Measurements from ENCODE around the gene UROD. TPM values are rescaled to one million over a fixed set of nuclear protein-coding genes. Genes with fewer than 3 reads are reported as not detected.
A peak's percentile ranks its signal among the peaks of the same experiment; 100 is the strongest.

Gene UROD
- polyA plus RNA-seq, 1 donor from 2014 or later, result 52.8 TPM

DNA sequence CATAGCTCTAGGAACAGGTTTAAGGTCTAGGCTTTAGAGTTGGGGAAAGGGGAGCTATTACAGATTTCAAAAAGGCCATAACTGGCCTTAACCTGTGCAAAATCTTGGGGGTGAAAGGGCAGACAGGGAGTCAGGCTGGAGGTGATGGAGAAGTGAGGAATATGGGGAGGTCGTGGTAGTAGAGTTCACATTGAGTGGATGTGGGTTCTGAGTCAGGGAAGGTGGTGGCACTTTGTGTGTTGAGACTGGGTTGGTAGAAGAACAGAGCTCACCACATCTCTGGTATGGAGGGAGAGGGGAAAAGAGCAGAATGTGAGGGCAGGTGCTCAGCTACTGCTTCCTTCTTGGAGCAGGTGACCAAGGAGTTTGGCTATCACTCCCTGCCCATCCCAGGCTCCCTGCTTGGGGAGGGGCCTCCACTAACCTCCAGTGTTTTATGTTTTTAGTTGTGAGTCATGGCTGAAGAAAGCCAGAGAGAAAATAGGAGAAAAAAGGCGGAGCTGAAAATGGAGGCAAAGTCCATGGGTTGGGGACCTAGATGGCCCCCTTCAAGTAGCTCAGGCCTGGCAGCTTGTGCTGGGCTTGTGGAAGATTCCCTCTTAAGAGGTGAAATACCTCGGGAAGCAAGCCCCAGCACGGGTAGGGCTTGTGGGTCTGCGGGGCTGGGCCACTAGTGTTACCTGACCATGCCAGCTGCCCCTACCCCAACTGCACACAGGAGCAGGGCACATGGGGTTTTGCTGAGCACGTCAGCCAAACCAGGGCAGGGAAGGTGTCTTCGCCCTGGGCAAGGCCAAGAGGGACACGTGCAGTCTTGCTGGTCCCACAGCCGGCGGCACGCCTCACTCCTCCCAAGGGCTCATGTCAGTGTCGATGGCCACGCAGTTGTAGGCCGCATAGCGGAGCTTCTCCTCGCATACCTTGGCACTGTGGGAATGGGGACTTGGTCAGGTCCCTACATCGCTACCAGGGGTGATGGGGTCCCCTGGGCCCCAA lies 9.1 kb upstream of the UROD start:
- Mint-ChIP-seq H3K4me1 (peaks cover 0 to 7% (median 0%) of the 10 kb centered on the region in 3 donors), H3K27ac (no peak overlapping the region), H3K4me3 (no peak overlapping the region), H3K27me3 (no peaks in the 10 kb centered on the region), H3K36me3 (peaks cover 13% of the 10 kb centered on the region), H3K9me3 (no peaks in the 10 kb centered on the region)

DNA sequence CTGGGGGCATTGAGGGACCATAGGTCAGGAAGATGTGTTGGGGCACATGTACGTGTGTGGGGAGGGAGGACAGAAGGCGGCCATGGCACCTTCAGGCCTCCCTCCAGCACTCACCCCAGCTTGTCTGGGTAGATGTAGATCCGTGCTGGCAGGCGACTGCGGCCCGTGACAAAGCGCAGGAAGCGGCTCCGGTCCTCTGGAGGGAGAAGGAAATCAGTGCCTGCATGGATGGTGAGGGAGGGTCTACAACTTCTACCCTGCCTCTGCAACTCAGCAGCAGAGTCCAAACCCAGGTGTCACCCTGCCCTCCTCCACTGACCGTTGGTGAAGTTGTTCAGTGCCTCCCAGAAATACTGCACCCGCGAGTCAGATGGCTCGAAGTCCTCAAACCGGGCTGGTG lies 8.3 kb upstream of the UROD start:
- H3K36me3 Mint-ChIP-seq, result peaks cover 13% of the 10 kb centered on the region
- no peaks in the 10 kb centered on the region for H3K9me3 Mint-ChIP-seq
- H3K4me3 Mint-ChIP-seq, result no peak overlapping the region
- no peaks in the 10 kb centered on the region for H3K27me3 Mint-ChIP-seq
- H3K4me1 Mint-ChIP-seq, result peaks cover 0 to 7% (median 0%) of the 10 kb centered on the region in 3 donors
- H3K27ac Mint-ChIP-seq, result no peak overlapping the region

DNA sequence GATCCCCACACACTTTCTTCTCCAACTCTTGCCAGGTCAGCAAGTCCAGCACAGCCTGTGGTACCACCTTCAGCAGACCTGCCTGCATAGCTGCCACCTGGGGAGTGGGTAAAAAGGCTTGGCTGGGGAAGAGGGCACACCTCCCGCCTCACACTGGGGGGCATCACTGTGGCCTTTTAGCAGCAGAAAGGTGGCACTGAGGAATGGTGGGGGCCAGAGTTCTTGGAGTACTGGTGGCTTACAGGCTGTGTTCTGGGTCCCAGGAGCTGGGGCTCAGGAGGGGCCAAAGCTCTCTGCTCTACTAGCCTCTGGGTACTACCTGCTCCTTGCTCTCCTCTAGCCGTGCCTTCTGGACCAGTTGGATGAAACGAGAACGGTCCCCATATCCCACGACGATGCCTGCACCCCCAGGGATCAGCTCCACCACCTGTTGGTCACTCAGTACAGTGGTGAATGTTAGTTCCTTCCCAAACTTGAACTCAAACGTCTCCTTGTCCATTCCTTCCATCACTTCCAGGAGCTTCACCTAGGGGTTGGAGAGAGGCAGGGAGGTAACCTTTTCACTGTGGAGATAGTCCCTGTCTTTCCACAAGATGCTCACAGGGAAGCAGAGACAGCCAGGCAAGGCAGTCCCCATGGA lies 7.7 kb upstream of the UROD start:
- Mint-ChIP-seq H3K27me3 (no peaks in the 10 kb centered on the region), H3K9me3 (no peaks in the 10 kb centered on the region), H3K4me1 (peaks cover 0 to 7% (median 6%) of the 10 kb centered on the region in 3 donors), H3K36me3 (peaks cover 13% of the 10 kb centered on the region), H3K27ac (no peak overlapping the region), H3K4me3 (no peak overlapping the region)

DNA sequence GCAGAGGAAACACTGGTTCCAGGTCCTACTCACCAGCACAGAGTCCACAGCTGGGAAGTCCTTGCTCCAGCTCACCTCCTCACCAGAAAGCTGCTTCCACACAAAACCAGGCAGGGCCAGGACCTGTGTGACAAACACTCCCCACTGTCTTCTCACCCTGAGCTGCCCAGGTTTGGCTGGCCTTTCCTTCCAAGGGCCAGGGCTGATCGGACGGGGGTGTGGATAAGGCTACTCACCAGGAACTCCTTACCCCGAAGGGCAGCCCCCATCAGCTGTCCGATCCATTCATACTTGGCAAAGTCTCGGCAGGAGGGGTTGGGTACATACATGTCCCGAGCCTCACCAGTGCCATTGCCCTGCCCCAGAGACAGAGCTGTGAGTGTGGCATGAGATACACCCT lies 6.3 kb upstream of the UROD start:
- Mint-ChIP-seq H3K9me3 (no peaks in the 10 kb centered on the region), H3K4me1 (peaks cover 0 to 16% (median 15%) of the 10 kb centered on the region in 3 donors), H3K36me3 (peaks cover 13% of the 10 kb centered on the region), H3K27me3 (no peaks in the 10 kb centered on the region), H3K4me3 (no peak overlapping the region), H3K27ac (peak overlapping the region in 1 of 3 donors; percentile 57)

DNA sequence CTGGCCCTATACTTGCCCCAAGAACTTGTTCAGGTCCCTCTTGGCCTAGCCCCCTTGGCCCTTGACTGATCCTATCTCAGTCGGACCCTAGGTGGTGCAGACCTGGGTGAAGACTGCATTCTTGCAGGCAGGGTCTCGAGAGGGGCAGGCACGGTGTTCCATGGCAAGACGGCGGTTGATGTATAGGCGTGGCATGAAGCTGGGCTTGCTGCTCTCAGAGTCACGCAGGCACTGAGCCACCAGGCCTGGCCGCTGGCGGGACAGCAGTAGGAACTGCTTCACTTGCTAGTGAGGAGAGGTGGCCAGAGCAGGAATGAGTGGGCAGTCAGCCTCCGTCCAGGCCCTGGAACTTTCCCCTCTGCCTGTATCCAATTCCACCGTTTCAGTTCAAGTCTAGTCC lies 4.7 kb upstream of the UROD start:
- no peaks in the 10 kb centered on the region for H3K9me3 Mint-ChIP-seq
- peaks cover 12 to 25% (median 21%) of the 10 kb centered on the region in 3 donors for H3K4me1 Mint-ChIP-seq
- peak overlapping the region in 1 of 4 donors; percentile 77 for H3K4me3 Mint-ChIP-seq
- H3K27ac Mint-ChIP-seq, result no peak overlapping the region
- no peaks in the 10 kb centered on the region for H3K27me3 Mint-ChIP-seq
- H3K36me3 Mint-ChIP-seq, result peaks cover 11% of the 10 kb centered on the region

DNA sequence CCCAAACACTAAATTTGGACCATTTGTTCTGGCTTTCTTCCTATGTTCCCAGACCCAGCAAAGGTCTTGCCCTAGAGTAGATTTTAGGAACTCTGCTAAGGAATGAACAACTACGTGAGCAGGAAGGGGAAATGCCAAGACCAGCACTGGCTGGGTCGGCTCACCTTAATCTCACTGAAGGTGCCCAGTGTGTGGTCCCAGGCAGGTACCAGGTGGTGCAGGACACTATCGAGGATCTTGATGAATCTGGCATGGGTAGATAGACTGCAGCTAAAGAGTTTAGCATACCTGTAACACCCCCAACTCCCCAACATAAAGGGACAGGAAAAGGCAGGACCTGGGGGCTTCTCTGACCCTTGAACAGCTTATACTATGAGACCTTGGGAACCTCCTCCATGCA lies 4.0 kb upstream of the UROD start:
- peaks cover 6% of the 10 kb centered on the region for H3K36me3 Mint-ChIP-seq

DNA sequence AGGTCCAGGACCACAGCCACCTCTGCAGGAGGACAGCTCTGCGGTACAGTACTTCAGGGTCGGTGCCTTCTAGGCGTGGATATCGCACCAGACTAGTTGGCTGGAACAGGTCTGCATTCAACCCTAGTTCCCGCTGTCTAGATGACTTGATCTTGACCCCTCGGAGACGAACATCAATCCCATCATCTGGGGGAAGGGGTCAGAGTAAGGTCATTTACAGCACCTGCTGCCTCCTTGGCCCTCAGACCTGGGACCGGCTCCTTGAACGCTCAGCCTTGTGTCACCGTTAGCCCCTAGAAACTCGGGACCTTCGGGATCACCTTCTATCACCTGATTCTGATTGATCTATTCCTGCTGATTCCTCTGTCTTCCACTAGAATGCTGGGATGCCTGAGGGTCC lies 3.5 kb upstream of the UROD start:
- H3K4me1 Mint-ChIP-seq, result peaks cover 12 to 34% (median 23%) of the 10 kb centered on the region in 3 donors
- peaks cover 6% of the 10 kb centered on the region for H3K36me3 Mint-ChIP-seq
- H3K9me3 Mint-ChIP-seq, result no peaks in the 10 kb centered on the region
- H3K4me3 Mint-ChIP-seq, result peak overlapping the region in 2 of 4 donors; percentile 12 to 60
- peak overlapping the region in 2 of 3 donors; percentile 22 to 27 for H3K27ac Mint-ChIP-seq
- H3K27me3 Mint-ChIP-seq, result peaks cover 1% of the 10 kb centered on the region

More for the DNA sequence above, 4.0 kb upstream of the UROD start:
- Mint-ChIP-seq H3K4me3 (peak overlapping the region in 1 of 4 donors; percentile 60), H3K27me3 (peaks cover 1% of the 10 kb centered on the region), H3K27ac (peak overlapping the region in 1 of 3 donors; percentile 22), H3K9me3 (no peaks in the 10 kb centered on the region), H3K4me1 (peaks cover 12 to 32% (median 22%) of the 10 kb centered on the region in 3 donors)

DNA sequence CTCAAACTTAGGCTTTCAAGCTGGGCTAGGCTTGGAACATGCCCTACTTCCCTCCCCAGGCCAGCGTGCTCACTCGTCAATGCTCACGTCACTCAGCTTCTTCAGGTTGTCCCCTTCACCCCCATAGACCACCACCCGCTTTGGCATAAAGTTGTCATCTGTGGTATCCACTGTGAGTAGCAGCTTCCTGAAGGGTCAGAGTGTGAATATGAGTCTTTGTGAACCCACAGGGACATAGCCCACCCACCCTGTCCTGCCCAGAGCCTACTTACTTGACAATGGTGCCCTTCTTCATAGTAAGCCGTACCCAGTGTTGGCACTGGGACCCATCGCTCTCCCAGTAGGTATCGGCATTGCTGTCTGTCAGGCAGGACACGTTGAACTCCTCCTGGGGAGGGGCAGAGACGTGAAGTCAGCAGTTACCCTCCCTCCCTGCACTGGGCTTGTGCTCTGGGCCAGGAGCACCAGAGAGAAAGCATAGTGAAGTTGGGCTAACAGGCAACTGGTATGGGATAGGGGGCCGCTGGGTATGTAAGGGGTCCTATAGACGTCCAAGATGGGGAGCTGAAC lies 2.7 kb upstream of the UROD start:
- peak overlapping the region; percentile 37 to 88 (median 53) for H3K27ac Mint-ChIP-seq
- peaks cover 14 to 36% (median 26%) of the 10 kb centered on the region in 3 donors for H3K4me1 Mint-ChIP-seq
- peak overlapping the region; percentile 83 to 94 (median 87) for H3K4me3 Mint-ChIP-seq
- H3K36me3 Mint-ChIP-seq, result peaks cover 4% of the 10 kb centered on the region
- no peaks in the 10 kb centered on the region for H3K9me3 Mint-ChIP-seq
- H3K27me3 Mint-ChIP-seq, result peaks cover 1% of the 10 kb centered on the region

DNA sequence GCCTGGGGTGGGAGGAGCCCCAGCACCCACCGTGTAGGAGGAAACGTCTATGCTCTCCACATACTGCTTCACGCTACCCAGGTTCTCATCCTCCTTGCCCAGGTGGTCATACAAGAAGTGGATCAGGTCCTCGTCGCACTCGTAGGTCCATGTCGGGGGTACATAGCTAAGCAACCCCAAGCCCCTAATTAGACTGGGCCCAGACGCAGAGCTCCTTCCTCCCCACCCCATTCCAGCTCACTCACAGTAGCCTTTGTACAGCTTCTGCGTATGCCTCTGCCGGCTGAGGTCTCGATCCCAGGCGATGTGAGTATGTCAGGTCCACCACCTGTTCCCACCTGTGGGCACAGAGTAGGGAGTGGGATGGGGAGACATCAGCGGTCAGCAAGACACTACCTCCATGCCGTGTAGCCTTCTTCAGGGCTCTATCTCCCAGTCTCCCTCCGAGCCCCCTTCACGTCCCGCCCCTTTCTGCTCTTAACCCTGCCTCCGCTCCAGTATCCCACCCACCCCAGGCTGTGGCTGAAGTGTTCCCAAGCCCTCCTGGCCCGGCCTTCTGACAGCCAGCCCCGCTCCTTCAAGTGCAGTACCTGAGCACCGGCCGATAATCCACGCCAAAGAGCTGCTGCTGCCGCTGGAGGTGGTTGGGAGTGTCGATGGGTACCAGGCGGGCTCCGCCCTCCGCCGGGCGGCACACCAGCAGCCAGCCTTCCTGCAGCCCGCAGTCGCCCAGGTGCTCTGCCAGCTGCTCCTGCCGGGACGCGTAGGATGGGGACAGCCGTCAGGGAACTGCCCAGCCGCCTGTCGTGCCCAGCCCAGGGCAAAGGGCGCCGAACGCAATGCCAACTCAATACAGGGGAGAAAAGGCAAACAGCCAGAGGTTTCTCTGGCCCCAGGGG lies 1.8 kb upstream of the UROD start:
- H3K27ac Mint-ChIP-seq, result peak overlapping the region; percentile 37 to 88 (median 53)
- peaks cover 4% of the 10 kb centered on the region for H3K36me3 Mint-ChIP-seq

DNA sequence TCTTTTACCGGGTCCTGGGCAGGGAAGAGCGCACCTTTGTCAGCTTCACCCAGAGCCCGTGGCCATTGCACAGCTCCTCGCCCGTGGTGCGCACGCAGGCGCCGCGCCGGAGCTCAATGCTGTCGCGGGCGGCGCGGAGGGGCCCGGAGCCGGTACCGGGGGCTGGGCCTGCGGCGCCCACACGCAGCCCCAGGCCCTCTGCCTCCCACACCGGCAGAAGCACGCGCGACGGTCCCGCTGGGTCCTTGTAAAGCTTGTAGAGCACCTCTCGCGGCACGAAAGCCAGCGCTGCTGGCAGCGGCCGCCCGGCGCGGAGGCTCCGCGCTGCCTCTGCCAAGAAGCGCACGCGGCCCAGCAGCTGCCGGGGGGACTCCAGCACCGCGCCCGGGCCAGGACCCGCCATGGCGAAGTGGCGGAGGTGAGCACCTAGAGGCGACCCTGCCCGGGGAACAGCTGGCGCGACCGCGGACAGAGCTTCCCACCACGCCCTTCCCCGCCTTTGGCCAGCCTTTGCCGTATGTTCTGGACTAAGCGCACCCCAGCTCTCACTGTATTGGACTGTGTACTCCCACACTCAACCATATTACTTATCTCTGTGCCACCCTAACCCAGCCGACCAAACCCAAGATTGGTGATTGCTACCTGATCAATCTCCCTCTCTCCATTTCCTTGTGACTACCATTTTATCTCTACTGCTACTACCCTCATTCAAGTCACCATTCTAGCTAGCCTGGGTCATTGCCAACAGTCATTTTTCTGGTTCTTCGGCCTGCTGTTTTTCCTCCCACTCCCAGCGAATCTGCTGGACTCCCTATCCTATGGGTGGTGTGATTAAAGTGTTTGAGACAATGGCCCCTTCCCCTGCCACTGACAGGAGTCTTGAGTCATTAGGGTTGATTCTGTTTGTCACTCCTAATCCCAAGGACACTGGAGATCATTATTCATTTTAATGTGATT lies 921 bp upstream of the UROD start, which contains the start of gene HECTD3:
HECTD3 (minus strand) TSS at position 470 of the 957 bp plus-strand sequence; CDS start at position 403, 67 bp downstream.
- H3K9me3 Mint-ChIP-seq, result no peaks in the 10 kb centered on the region
- peaks cover 4% of the 10 kb centered on the region for H3K36me3 Mint-ChIP-seq
- H3K4me1 Mint-ChIP-seq, result peaks cover 18 to 40% (median 31%) of the 10 kb centered on the region in 3 donors
- H3K27me3 Mint-ChIP-seq, result peaks cover 1% of the 10 kb centered on the region
- H3K4me3 Mint-ChIP-seq, result peak within 1 kb of the TSS; percentile 83 to 95 (median 90)
- H3K27ac Mint-ChIP-seq, result peak within 1 kb of the TSS; percentile 79 to 96 (median 86)

More for the DNA sequence above, 1.8 kb upstream of the UROD start:
- H3K27me3 Mint-ChIP-seq, result peaks cover 1% of the 10 kb centered on the region
- peaks cover 18 to 40% (median 31%) of the 10 kb centered on the region in 3 donors for H3K4me1 Mint-ChIP-seq
- H3K9me3 Mint-ChIP-seq, result no peaks in the 10 kb centered on the region
- H3K4me3 Mint-ChIP-seq, result peak overlapping the region; percentile 83 to 94 (median 87)

DNA sequence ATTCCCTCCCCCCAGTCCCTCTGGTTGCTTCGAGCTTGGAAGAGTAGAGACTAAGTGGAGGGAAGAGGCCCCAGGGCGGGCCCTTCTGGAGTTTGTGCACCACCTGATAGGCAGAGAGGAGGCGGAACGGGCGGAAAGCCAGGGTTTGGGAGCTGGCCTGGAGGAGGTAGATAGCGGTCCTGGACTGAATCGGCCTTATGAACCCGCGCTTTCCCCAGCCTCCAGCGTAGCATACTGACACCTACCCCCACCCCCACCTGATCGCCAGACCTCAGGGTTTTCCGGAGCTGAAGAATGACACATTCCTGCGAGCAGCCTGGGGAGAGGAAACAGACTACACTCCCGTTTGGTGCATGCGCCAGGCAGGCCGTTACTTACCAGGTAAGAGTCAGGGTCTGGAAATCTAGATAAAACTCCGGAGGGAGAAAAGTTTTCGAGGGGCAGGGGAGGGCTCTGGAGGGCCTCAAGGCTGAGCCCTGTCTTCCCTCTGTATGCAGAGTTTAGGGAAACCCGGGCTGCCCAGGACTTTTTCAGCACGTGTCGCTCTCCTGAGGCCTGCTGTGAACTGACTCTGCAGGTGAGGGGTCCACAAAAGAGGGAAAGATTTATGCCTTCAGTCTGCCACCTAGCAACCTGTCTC lies 705 bp downstream of the UROD start:
- Mint-ChIP-seq H3K27me3 (peaks cover 1% of the 10 kb centered on the region), H3K27ac (peak overlapping the region in 2 of 3 donors; percentile 79 to 96), H3K9me3 (no peaks in the 10 kb centered on the region), H3K36me3 (peaks cover 1% of the 10 kb centered on the region), H3K4me3 (peak overlapping the region; percentile 83 to 95 (median 90)), H3K4me1 (peaks cover 18 to 40% (median 31%) of the 10 kb centered on the region in 3 donors)

DNA sequence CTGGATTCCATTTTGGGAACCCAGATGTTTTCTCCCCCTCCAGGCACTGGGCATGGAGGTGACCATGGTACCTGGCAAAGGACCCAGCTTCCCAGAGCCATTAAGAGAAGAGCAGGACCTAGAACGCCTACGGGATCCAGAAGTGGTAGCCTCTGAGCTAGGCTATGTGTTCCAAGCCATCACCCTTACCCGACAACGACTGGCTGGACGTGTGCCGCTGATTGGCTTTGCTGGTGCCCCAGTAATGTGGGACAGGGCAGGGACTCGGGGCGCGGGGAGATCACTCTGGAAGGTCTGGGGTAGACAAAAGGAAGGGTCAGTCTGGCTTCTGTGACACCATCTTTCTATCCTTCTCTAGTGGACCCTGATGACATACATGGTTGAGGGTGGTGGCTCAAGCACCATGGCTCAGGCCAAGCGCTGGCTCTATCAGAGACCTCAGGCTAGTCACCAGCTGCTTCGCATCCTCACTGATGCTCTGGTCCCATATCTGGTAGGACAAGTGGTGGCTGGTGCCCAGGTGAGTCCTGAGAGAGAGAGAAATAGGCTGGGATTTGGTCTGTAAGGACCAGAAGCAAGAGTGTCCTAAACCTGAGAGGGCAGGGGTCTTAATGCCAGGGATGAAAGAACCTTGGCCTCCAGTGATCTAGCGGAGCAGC lies 1.6 kb downstream of the UROD start:
- H3K27me3 Mint-ChIP-seq, result peaks cover 1% of the 10 kb centered on the region
- H3K9me3 Mint-ChIP-seq, result no peaks in the 10 kb centered on the region
- H3K36me3 Mint-ChIP-seq, result no peaks in the 10 kb centered on the region
- peak overlapping the region in 1 of 4 donors; percentile 83 for H3K4me3 Mint-ChIP-seq
- peak overlapping the region; percentile 53 to 84 (median 78) for H3K27ac Mint-ChIP-seq
- peaks cover 18 to 44% (median 34%) of the 10 kb centered on the region in 3 donors for H3K4me1 Mint-ChIP-seq

Data from IgD-negative memory B cell (primary cell).